DMS 273 (cell line): Measurements from ENCODE around the gene ZNF548.

Experiments used
- DNase-seq: peaks from one replicate; lab custom pipeline; 2025; ENCODE audit not compliant: unreplicated experiment; lab: John Stamatoyannopoulos, UW

Gene ZNF548

DNA sequence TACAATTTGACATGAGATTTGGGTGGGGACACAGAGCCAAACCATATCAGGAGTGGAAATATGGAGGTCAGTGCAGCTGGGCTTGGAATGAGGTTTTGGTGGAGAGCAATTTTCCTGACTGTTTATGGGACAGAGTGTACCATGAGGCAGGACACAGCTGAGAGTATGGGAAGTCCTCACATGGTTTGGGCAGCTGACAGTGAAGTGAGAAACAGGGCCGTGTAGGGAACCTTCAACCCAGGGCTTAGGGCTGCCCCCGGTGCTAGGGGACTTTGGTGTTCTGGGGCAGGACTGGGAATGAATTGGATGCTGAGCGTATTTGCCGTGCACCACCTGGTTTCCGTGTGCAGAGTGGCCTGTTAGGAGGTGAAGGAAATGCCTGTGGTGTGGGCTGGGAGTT lies 6.1 kb downstream of the ZNF548 start:
- no peak for DNase-seq

DNA sequence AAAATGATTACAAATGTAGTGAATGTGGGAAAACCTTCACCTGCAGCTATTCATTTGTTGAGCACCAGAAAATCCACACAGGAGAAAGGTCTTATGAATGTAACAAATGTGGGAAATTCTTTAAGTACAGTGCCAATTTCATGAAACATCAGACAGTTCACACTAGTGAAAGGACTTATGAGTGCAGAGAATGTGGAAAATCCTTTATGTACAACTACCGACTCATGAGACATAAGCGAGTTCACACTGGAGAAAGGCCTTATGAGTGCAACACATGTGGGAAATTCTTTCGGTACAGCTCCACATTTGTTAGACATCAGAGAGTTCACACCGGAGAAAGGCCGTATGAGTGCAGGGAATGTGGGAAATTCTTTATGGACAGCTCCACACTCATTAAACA lies 9.2 kb downstream of the ZNF548 start:
- DNase-seq = no peak

DNA sequence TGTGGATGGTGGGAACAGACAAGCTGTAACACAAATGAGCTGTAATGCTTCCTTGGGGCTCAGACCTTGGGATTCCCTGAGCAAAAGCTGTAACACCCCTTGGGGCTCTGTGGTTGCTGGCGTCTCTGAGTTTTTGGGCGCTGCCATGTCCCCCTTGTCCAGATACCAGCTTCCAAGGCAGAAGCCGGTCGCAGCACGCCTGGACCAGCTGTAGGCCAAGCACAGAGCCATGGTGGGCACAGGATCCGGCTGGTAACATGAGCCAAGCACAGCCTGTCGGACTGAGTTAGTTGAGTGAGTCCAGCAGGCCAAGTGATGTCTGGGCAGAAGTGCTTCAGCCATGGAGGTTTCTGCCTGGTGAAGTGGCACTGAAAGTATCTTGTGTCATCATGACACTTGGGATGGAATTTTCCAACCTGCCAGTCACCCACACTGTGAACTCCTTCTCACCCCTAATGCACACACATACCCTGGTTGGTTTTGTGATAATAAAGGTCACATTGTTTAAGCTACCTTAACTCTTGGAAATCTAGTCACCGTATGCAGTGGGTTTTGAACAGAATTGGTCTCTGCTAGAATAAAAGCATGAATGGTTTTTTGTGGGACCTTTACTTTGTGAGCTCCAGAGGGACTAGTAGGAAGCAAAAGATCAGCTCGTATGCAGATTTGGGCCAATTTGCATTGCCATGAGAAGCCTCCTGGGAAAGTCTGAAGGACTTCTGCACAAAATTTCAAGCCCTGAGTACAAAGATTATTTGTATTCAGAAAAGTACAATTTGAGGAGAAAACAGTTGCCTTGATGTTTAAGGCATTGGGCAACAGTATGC lies 14.3 kb downstream of the ZNF548 start:
- no peak for DNase-seq

DNA sequence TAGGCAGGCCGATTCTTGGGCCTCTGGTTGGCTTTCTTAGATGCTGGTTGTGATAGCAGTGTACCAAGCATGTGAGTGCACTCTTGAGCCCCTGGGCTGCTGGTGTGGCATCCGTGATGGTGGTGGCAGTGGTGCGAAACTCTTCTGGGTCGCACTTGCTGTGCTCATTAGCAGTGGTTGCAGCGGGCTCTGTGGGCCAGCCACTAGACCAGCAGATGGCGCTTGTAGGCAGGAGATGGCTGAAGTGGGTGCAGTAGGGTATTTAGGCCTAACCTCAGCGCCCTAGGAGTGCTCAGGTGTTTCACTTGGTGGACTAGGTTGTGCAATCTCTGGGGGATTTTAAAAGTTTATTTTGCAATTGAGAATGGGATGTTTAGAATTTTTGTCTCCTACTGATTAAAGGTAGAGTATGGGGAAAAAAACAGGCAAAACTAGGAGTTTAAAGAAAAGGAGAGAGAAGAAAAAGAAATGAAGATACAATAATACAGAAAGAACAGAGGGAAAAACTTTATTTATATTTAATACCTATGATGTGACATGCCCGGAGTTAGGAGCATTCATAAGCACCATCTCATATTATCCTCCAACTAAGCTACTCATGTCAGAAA lies 17.0 kb downstream of the ZNF548 start:
- peak; percentile 84 for DNase-seq

DNA sequence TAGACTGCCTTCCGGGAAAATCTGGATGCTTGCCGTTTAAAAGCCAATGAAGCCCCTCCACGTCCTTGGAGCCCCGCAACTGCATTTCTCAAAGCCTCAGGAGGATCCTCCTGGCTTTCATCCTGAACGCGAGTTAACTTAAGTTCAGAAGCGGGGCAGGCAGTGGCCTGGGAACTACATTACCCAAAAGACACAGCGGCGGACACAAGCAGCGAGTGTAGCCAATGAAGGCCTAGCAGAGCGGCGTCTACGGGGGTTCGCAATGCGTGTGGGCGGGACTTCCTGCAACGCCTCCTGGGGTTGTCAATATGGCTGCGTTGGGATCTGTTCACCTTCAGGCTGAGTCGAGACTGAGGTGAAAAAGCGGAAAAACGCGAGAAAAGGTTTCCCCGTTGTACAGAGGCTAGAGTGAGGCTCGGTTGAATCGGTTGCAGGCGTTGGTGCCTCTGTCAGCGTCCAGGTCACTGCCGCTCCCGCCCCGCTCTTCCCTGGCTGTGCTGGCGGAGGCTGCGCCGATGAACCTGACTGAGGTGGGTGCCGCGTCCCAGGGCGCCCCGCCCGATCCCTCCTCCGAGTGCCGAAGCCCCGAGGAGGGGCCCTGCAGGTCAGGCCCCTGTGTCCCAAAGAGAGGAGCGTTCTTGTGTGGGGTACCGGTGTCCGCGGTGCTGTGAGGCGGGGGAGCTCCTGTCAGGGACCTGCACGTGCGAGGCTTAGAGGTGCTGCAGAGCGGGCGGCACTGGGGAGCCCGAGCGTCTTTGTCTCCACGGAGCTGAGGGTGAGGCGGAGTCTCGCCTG lies 21.4 kb downstream of the ZNF548 start, which contains the start of gene ZNF17:
Gene ZNF17 (plus strand): TSS at position 285 of the 795 bp plus-strand sequence. CDS start 2,455 bp downstream, outside the sequence.
- DNase-seq = peak; percentile 98

DNA sequence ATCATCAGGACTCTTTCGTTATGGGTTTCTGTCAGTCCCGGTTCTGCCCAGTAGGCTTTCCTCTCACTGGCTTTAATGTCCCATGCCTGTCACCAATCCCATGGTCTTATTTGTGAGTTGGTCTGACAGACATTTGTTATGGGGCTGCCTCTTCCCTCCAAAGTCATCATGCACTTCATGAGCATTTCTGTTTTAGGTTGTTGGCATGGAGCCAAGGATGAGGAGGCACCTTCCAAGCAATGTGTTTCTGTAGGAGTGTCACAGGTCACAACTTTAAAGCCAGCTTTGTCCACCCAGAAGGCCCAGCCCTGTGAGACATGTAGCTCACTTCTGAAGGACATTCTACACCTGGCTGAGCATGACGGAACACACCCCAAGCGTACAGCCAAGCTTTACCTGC lies 29.8 kb downstream of the ZNF548 start:
- DNase-seq = no peak

DNA sequence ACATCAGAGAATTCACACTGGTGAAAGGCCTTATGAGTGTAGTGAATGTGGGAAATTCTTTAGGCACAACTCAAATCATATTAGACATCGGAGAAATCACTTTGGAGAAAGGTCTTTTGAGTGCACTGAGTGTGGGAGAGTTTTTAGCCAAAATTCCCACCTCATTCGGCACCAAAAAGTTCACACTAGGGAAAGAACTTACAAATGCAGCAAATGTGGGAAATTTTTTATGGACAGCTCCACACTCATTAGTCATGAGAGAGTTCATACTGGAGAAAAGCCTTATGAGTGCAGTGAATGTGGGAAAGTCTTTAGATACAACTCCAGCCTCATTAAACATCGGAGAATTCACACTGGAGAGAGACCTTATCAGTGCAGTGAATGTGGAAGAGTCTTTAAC lies 31.4 kb downstream of the ZNF548 start:
- DNase-seq = no peak

DNA sequence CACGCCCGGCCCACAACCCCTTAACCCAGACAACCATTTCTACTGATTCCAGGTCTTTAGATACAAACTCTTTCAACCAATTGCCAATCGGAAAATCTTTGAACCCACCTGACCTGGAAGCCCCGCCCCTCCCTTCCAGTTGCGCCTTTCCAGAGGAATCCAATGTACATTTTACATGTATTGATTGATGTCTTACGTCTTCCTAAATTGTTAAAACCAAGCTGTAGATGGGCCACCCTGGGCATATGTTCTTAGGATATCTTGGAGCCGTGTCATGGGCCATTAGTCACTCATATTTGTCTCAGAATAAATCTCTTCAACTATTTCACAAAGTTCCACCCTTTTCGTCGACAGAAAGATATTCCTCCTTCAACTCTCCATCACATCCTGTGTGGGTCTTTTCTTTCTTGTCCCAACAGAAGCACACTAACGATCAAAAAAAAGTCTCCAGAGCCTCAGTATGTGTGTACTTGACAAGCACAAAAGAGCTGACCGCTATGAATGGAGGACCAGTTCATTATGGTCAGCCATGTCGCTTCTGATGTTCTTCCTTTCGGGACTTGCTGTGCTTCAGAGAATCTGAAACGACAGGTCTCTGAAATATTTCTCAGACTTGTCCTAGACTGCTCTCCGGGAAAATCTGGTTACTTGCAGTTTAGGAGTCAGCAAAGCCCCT lies 44.9 kb downstream of the ZNF548 start:
- peak; percentile 44 for DNase-seq

DNA sequence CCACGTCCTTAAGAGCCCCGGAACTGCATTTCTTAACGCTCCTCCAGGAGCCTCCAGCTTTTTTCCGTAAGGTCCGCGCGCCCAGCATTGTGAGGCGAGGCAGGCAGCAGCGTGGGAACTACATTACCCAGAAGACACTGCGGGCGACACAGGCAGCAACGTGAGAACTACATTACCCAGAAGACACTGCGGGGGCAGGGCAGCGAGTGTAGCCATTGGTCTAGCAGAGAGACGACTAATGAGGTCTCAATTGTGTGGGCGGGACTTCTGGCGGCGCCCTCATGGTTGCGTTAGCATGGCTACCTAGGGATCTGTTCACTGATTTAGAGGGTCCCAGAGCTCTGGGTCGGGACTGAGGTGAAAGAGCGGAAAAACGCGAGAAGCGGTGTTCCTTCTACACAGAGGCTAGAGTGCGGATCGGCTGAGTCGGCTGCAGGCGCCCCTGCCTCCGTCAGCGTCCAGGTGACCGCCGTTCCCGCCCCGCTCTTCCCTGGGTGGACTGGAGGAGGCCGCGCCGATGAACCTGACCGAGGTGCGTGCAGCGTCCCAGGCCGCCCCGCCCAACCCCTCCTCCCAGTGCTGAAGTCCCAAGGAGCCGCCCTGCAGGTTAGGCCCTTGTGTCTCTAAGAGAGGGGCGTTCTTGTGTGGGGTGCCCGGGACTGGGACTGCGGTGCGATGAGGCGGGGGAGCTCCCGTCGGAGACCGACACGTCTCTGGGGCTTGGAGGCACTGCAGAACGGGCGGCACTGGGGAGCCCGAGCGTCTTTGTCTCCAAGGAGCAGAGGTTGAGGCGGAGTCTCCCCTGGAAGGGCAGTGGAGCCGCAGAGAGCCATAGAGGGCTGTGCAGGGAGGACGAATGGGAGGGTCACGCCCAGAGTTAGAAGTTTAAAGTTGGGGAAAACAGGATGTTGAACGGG lies 45.7 kb downstream of the ZNF548 start, which contains the start of gene ZNF749:
Gene ZNF749 (plus strand): TSS at position 264 of the 917 bp plus-strand sequence. CDS start 254 bp downstream, at position 518.
- DNase-seq = peak; percentile 99

DNA sequence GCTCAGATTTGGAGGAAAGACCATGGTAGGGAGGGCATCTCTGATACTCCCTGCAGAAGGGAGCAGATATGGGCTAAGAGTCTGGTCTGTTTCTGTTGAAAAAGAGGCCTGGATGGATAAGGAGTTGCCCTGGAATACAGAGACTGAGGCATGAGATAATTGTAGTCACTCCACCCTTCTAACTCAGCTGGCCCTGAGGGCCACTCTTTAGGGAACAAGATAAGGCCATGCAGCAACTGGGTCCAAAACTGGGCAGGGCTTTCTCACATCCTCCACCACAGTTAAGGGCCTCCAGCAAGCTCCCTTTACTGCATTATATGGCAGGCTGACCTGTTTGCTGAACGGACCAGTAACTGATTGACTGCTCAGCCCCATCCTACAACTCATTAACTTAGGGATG lies 46.8 kb downstream of the ZNF548 start:
- no peak for DNase-seq

DNA sequence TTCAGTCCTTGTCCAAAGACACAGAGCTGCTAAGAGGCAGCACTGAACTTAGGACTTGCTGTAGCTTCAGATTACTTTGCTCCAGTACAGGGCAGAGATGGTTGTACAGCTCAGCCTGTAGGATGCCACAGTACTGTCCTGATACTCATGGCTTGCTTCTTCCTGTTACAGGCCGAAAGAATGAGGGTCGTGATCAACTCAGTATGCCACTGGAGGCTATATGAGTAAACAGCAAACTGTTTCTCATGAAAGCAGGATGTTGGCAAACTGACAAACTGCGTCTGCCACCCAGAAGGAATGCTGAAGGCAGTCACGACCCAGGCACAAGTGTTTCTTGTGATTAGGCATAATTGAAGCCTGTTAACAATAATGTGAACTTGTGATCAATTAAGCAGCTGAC lies 48.3 kb downstream of the ZNF548 start:
- DNase-seq = no peak

DNA sequence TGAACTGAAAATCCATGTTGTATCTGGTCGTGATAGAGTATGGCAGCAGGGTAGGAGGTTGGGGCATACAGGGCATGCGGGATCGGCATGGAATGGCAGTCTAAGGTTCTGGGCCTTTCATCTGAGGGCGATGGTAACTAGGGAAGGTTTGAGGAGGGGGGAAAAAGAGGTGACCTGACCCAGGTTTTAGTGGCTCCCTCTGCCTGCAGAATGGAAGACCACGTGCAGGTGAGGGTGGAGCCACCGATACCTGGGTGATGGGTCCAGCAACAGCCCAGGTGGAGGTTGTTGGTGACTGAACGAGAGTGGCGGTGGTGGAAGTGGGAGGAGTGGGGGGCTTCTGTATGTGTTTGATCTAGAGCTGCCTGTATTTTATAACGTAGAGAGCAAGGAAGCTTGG lies 49.3 kb downstream of the ZNF548 start:
- DNase-seq = no peak

DNA sequence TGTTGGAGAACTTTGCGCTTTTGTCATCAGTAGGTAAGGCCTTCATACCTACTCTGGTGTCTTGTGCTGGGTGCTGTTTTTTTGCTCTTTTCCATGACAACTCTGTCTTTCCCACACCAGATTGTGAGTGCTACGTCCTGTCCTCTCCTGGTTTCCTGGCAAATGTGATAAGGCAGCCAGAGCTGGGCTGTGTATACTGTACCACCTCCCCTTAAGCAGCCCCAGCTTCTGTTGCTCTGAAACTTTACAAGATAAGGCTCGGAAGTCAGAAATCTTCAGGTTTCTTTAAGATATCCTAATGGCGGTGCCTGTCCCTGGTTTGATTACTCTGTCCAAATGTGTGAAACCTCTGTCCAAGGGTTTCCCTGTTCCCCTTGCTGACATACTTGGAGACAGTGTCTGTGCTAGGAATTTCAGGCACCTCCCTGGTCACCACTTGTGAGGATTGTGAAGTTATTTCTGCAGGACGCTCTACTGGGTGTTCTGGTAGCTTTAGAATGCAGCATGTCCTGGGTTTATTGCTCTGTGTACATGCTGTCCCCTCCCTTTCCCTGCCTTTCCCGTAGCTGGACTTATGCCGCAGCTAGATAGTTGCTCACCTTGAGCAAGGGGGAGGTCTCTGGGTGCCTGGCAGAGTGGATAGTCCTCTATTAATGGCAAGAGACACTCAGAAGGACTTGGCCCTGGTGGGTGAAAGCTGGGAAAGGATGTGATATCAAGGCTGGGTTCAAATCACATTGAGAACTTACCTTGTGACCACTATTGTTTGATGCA lies 52.5 kb downstream of the ZNF548 start:
- DNase-seq = no peak

DNA sequence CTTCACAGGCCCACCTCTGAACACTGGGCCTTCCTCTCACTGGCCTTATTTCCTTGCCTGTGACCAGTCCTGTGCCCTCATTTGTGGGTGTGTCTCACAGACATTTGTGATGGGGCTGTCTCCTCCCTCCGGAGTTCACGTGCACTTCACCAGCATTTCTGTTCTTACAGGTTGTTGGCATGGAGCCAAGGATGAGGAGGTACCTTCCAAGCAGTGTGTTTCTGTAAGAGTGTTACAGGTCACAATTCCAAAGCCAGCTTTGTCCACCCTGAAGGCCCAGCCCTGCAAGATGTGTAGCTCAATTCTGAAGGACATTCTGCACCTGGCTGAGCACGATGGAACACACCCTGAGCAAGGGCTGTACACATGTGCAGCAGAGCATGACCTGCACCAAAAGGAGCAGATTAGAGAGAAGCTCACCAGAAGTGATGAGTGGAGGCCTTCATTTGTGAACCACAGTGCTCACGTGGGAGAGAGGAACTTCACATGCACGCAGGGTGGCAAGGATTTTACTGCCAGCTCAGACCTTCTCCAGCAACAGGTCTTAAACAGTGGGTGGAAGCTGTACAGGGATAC lies 53.6 kb downstream of the ZNF548 start:
- peak; percentile 15 for DNase-seq

DNA sequence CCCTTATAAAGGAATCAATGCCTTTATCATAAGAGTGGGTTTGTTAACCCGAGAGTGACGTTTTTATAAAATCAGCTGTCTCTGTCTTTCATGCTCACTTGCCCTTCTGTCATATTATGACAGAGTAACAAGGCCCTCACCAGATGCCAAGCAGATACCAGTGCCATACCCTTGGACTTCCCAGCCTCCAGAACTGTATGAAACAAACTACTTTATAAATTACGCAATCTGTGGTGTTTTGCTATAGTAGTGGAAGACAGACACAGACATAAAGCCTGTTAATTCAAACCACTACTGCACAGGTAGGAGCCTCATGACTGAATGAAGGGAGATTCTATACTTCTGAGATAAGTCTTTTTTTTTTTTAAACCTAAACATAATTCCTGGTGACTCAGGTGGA lies 62.7 kb downstream of the ZNF548 start:
- no peak for DNase-seq
